GM04503 (cell line): Measurements from ENCODE around the gene SERPINE3.

Experiments used
- DNase-seq: peaks from one replicate; pipeline ENCODE4 v3.0.0-alpha.2; 2012; ENCODE audit warnings: low read depth

The SERPINE3 gene

DNA sequence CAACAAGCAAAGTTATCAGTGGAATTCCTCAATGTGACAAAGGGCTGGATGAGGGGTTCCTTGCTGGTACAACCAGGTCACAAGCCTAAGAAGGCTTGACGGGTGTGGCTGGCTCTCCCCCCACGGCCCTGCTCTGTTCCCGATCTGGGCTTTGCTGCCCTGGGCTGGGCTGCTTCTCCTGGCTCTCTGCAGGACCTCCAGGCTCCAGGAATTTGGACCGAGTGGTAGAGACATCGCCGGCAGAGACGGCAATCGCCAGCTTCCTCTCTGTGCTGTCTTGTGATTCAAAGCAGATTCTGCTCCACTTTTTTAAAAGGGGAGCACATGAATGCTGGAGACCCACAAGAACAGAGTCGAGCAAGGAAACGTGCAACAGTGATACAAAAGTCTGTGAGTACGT lies at the start of gene SERPINE3:
Gene SERPINE3 (plus strand): TSS at position 338 of the 400 bp plus-strand sequence. CDS start 1,401 bp downstream, outside the sequence.
- DNase-seq: no peak

DNA sequence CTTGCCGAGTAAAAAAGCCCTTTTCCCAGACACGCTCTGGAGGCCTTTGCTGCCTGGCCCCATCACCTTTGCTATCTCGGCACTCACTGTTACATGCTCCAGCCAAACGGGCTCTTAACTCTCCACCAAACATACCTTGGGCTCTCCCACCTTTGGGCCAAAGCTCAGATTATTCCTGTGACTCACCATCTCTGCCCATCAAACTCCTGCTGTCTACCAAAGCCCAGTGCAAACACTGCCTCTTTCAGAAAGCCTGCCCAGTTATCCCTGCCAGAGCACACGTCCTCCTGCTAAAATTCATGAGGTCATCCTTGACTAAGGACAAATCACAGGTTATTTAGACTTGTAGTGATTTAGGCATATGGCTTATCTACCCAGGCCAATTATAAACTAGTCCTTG lies 48.1 kb upstream of the SERPINE3 start:
- DNase-seq: no peak

DNA sequence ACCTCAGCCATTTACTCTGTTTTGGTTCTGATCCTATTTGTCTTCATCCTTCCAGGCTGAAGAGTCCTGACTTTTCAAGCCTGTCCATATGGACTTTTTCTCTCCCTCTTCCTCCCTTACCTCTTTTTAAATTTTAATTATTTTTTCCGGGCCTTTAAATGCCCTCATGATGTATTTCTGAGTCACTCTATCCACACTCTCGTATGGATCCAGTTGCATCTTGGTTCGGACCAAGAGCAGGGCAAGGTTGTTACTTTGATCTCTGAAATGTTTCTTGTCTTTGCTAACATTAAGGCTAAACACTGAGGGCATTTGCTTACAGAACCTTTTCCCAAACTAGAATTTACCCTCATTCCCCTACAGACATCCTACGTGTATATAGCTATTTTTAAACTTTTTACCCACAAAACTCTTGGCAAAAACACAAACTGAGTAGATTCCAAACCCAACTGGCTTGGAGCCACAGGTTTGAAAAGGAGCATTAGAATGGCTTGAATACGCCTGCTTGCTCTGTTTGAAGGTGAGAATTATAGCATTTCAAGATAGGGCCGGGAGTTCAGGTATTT lies 47.4 kb upstream of the SERPINE3 start:
- no peak for DNase-seq

DNA sequence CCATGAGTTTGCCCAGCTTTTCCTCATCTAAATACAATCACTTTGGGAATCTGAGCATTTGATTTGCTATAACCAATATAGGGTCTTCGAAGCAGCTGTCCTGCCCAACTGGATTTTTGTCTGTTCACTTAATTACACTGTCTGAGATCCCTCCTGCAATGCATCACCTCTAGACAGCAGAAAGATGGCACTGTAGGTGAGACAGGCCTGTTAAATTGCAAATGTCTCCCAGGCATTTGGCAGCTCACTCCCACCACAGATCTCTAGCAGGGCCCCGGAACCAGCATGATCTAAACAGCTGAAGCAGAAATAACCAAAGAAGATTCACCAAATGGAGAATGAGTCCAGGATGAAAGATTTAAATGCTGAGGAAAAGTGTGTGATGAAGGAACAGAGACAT lies 41.9 kb upstream of the SERPINE3 start:
- no peak for DNase-seq

DNA sequence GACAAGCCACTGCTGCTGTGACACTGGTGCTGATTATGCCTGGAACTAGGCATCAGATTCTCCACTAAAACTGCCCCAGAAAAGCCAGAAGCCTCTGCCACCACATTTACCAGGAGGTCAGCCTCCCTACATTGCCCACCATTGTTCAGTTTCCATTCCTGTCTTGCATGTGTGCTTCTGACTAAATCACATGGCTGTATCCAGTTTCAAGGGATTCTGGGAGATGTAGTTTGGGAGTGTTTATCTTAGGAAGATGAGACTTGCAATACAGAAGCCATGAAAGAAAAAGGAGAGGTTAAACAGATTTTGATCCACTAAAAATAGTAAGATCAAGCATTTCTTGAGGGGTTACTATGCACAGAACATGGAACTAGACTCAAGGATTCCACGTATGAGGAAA lies 40.7 kb upstream of the SERPINE3 start:
- no peak for DNase-seq

DNA sequence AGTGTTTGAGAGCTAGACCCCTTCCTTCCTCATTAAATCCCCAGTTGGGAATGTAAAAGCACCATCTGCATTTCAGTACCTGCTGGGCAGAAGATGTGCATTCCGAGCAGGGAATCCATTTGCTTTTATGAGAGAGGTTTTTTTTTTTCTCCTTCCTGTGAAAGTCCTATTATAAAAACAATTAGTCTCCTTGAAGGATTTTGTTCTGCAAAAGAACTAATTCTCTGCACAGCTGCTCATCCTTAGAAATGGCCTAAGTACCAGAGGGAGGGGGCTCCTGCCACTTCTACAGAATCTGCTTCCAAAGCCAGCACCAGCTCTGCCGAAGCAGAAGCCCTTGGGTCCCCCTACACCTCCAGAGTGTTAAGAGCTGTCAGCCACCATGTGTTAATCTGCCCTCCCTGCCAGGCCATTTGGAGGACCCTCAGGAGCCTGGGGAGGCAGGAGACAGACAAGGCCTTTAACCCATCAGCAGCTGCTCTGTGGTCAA lies 36.4 kb upstream of the SERPINE3 start:
- DNase-seq: no peak

DNA sequence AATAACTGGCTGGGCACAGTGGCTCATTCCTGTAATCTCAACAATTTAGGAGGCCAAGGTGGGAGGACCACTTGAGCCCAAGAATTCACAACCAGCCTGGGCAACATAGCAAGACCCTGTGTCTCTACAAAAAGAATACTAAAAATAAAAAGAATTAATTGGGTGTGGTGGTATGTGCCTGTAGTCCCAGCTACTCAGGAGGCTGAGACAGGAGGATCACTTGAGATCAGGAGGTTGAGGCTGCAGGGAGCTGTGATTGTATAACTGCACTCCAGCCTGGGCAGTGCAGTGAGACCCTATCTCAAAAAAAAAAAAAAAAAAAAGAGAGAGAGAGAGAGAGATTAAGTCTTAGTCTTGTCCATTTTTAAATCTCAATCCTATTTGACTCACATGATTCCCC lies 35.6 kb upstream of the SERPINE3 start:
- no peak for DNase-seq

DNA sequence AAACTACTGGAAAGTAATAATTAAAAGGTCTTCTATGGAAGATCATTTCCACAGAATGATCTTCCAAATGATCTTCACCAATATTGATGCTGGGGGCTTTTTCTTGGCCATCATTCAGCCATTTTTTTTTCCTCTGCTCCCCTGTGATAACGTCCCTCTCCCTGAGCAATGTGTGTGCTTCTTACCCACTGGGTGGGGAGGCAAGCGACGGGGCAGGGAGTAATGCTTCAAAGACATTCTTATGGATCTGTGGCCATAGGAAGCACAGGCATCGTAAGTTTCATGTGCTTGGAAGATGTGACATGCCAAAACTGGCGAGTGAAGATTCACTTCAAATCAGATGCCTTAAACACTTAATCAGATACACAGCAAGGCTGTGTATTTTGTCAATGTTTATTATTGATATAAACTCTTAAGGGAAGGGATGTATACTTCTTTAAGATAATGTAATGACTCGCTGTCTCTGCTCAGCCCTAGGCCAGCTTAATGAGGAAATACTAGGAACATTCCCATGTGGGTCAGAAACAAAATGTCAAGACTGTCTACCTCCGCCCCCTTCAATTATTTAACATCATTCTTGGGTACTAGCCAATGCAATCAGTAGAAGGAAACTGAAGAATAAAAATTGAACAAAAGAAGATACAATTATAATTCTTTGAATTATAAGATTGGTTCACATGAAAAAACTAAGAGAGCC lies 34.1 kb upstream of the SERPINE3 start:
- no peak for DNase-seq

DNA sequence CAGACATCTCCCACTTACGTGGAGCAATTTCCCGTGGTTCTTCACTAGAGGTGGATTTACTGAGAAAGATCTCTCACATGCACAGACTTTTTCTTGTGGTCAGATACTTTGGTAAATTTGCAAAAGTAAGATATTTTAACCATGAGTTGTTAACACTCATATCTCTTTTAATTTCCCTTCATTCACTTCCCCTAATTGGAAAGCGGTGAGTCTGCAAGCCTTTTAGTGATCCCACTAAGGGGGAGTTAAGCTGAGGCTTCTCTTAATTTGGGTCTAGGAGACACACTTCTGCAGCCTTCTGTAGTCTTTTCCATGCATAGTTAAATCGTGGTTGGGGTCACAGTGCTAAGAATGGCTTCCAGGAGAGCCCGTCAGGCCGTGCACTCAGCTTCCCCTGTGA lies 30.7 kb upstream of the SERPINE3 start:
- no peak for DNase-seq

DNA sequence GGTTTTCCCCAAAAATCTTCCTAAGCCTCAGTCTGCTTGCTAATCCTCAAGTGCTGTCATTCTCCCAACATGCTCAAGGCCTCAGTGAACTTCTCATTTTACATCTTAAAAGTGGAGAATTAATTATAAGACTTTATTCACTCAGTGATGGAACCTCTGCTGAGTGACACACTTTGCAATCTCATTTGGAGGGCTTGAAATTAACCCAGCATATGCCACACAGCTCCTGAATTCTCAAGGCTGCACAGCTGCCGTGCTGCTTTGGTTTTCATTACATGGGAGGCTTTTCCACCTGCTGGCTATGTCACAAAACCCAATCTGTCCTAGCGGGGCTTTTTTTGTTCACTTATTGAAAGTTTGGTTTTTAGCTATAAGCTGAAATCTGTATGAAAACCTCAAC lies 28.3 kb upstream of the SERPINE3 start:
- DNase-seq: no peak

DNA sequence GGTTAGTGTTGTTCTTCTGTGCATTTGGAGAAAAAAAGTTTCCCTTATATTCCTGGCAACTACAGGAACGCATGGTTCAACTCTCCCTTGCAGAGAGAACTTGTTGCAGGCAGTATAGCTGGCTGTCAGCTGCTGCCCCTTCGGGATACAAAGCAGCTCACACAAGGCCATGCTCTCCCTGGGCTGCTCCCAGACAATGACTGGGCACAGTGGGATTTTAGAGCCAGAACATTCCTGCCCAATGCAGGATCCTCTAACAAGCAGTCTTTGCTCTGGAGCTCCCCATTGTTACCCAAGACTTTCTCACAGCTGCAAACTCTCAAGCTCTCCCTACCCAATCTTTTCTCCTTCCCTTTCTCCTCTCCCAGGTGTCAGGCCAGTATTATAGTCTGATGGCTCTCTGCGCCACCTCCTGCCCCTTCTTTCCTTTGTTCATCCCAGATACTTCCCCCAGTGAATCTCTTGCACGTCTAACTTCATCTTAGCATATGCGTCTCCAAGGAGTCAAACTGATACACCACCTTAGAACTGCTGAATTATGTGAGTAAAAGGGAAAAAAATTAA lies 27.5 kb upstream of the SERPINE3 start:
- no peak for DNase-seq

DNA sequence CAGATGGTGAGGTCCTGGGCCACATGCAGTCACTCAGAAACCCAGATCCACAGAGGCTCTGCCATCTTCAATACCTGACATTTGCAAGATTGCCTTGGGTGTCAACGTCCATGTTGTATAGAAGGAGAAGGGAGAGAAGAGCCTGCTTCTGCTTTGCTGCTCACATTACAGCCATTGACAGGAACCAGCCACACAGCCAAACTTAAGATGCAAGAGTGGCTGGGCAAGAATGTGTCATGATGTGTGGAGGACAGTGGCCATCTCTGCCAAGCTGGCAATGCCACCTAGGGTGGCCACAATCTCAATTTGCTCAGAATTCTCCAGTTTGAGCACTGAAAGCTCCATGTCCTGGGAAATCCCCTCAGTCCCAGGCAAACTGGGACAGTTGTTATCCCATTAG lies 25.9 kb upstream of the SERPINE3 start:
- no peak for DNase-seq

DNA sequence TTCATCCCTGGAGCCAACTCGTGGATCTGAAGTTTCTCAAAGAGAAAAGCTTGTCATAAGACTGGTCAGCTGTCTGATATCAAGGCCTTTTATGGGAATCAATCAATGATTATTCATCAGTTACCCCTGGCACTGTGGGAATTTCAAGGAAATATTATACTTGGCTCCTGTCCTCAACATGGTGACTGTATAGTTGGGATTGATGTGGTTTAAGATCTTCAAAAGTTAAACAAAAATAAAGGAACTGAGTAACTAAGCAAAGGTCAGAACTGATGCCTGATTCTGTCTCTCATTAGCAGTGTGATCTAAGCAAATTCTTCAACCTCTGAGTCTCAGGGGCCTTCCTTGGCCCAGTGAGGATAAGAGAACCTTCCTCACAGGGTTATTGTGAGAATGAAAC lies 22.2 kb upstream of the SERPINE3 start:
- peak; percentile 38 for DNase-seq

DNA sequence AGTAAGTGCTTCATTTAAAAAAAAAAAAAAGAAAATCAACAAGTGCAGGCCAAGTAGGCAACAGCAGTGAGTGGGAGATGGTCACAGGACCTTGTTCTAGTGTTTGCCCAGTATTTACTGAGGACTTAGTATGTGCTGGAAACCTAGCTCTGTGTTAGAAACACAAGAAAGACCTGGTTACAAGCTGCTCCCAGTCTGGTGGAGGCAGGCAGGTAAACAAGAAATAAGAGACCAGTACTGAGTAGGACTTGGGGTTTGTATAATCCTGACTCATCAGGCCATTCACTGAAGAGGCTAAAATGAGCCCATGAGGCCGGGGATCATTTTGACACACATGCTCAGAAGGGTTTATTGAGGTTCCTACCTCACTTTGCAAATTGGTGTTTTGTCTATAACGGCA lies 21.5 kb upstream of the SERPINE3 start:
- DNase-seq: no peak

DNA sequence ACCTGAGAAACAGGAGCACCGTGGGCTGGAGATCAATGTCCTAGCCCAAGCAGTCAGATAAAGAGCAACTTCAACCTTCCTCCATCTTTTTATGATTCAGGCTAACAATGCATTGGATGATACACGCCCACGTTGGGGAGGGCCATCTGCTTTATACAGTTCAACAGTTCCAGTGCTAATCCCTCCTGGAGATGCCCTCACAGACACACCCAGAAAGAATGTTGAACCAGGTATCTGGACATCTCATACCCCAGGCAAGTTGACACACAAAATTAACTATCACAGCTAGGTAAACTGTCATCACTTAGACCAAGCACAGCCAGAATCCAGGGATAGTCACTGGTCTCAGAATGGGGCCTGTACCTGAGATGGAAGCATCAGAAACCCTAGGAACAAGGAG lies 20.6 kb upstream of the SERPINE3 start:
- no peak for DNase-seq

DNA sequence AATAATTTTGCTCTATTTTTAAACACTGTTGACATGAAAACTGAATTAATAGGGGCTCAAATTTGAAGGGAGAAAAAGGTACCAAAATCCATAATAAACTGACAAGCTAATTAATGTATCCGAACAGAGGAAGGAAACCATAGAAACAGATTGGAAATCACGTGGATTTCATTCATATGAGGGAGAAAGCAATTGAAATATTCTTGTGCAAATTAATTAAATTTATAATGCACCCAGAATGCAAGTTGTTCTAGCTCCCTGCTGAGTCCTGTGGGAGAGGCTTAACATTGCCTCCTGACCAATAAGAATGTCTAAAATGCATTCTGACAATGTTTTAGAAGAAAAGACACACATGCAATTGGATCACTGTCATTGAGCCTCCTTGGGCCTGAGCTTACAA lies 17.7 kb upstream of the SERPINE3 start:
- no peak for DNase-seq

DNA sequence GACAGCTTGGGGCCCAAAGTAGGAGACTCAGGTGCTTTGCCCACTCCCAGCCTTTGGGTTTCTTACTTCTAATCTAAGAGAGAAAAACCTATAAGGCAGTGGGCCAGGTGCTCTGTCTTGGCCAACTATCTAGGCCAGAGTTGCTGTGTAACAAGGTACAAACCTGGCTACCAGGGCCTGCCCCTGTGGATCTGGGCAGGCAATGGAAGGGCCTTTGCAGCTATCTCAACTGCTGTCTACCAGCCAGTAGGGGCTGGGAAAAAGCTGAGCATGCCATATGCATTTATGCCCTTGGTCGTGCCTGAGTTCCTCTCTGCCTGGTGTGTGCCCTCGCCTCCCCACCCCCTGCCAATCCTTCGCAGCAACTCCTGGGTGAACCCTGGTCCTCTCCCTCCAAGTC lies 16.7 kb upstream of the SERPINE3 start:
- DNase-seq: no peak

DNA sequence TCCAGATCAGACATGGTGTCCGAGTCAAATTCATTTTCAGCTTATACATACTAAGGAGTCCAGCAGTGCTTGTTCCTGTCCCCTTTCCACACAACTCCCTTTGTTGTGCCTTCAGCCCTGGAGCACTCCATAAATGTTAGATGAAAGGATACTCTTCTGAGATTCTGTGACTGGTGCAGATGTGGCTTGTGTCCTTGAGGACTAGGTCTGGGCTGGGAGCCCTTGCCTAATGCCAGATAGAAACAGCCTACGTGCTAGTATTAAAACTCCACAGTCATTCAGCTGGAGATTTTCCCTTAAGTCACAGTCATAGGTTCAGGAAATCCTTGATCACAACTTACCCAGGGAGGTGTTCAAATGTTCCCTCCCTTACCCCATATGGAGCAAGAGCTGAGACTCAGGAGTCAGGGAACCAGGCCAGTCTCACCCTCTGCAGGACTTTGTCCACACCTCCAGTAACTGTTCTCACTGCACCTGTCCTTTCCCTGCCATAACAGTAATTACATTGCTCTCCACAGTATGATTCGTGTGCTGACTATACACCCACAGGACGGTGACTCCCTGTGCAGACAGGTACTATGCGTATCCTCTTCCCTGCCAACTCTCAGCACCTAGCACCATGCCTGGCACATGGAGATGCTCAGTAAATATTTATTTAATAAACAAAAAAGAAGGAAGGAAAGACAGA lies 15.5 kb upstream of the SERPINE3 start:
- DNase-seq: no peak

DNA sequence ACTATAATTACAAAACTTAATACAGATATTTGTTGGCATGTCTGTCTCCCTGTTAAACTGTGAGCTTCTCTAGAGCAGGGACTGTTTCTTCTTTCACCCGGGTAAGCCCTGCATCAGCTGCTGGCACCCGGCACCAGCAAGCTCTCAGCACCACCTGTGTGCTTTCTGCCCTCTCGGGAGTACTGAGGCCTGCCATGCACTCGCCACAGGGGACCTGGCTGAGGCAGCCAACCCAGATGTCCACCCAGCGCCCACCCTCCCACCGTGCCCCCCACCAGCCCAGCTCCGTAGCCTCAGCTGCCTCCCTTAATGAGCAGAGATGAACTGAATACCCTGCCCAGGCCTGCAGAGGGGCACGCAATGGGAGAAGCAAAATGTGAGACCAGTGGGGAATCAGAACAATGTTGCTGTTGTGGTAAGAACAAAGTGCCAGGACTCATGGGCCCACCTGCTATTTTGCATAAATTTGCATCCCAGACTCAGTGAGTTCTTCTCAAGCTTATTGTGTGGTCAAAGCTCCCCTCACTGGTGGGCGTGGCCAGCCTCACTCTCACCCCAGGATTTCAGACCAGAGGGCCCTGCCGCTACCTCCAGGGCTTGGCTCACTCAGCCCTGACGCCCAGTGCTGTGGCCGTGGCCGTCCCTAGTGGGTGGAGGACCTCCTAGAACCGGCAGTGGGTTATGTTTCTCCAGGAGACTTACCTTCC lies 14.6 kb upstream of the SERPINE3 start:
- no peak for DNase-seq

DNA sequence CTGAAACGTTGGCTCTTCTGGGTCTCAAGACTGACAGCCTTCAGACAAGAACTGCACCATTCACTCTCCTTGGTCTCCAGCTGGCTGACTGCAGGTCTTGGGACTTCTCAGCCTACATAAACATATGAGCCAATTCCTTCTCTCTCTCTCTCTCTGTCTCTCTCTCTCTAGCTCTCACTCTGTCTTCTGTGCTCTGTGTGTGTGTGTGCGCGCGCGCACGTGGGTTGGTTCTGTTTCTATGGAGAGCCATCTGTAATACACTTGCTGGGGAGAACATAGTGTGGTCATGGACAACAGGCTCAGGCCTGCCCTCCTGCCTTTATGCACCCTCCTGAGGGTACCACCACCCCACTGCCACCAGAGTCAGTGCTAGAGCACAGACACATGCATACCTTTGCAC lies 13.7 kb upstream of the SERPINE3 start:
- DNase-seq: no peak

DNA sequence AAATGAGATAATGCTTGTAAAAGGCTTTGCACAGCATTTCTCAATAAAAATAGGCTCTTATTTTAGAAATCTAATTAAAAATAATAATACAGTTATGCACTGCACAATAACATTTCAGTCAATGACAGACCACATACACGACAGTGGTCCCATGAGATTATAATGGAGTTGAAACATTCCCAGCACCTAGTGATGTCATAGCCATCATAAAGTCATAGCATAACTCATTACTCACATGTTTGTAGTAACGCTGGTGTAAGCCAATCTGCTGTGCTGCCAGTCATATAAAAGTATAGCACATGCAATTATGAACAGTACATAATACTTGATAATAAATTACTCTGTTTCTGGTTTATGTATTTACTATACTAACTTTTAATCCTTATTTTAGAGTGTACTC lies 12.7 kb upstream of the SERPINE3 start:
- no peak for DNase-seq

DNA sequence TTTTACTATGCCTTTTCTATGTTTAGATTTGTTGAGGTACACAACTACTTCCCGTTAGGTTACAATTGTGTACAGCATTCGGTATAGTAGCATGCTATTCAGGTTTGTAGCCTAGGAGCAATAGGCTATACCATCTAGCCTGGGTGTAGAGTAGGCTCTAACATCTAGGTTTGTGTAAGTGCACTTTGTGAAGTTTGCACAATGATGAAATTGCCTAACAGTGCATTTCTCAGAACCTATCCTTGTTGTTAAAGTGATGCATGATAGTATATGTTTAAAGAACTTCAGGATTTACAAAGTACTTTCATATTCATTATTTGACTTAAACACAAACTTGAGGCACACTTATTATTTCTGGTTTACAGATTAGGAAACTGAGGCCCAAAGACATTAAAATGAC lies 11.5 kb upstream of the SERPINE3 start:
- no peak for DNase-seq

DNA sequence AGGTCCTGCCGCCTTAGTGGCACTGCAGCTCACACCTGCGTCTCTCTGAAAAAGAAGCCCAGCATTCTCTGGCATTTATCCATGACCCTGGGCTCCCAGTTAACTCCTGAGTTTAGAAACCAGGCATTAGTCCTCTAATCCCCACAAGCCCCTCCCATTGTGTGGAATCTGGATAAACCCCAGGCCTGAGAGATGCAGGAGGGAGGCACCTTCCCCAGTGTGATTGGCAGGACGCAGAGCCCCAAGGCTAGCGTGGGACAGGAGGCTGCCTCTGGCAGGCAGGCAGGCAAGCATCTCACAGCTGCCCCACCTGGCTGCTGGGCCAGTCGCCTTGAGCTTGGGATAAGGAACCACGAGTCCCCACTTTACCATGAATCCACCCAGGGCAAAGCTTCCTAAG lies 11.0 kb upstream of the SERPINE3 start:
- DNase-seq: no peak
